ENCODE data around the gene SH3RF3. TPM values are rescaled to one million over a fixed set of nuclear protein-coding genes. Genes with fewer than 3 reads are reported as not detected.
A peak's percentile ranks its signal among the peaks of the same experiment; 100 is the strongest.

The SH3RF3 gene
- total RNA-seq, 2 experiments from 2014 or later, result 0.31 to 0.36 TPM

DNA sequence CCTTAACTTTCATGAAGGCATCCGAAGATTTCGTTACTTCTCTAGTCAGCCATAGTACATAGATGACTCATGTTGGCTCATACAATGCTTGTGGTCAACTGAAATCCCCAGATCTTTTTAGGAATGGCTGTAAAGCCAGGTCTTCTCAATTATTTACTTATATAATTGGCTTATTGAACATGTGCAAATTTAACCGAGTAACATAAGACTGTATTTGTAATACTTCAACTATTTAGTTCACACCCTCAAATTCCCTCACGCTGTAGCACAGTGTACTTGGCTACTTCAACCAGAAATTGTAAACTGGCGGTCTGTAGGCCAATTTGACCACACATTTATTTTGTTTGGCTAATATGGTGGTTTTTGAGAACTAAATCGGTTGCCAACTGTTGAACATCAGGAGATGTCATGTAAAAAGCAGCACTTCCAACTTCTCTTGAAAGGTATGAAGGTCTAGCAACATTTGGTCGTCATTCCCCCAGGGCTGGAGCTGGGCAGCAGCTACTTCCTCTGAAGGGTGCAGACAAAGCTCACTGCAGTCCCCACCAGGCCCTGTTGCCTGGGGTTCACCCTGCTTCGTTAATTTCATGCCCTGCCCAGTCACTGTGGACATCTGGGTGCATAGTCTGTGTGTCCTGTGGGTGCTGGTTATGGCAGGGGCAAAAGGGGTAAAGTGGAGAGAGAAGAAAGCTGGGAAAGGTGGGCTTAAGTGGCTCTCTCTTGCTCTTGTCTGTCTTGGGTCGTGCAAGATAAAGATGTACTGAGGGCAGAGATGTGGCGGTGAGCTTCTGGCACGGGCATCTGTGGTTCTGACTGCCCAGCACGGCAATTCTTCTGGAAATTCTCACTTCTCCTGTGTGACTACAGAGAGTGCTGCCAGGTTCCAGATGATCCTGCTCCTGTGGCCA is 3.2 kb upstream of the SH3RF3 start:
- H3K27me3 Mint-ChIP-seq, result peaks cover 17% of the 10 kb centered on the region
- no peaks in the 10 kb centered on the region for H3K9me3 Mint-ChIP-seq
- no peak overlapping the region for H3K27ac Mint-ChIP-seq
- H3K4me3 Mint-ChIP-seq, result no peak overlapping the region
- DNase-seq (no peak), ATAC-seq (ENCODE audit: low read depth) (no peak)
- no peaks in the 10 kb centered on the region for H3K36me3 Mint-ChIP-seq
- POLR2A ChIA-PET, result no interaction called here
- H3K4me1 Mint-ChIP-seq, result peaks cover 5% of the 10 kb centered on the region

DNA sequence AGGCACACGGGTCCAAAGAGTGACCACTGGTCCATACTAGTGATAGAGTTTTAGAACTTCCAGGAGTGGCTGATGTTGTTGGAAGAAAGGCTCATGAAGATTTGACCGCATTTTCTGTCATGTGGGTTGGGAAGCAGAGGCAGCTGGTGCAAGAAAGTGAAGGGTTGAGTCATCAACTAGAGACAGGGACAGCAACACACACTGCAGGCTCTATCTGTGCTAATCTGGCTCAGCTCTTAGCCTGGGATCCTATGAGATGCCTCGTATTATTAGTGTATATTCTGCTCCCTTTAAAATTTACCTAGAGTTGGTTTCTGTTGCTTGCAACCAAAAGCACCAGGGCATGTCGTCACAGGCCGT is 2.5 kb upstream of the SH3RF3 start:
- Mint-ChIP-seq H3K27me3 (peaks cover 17% of the 10 kb centered on the region), H3K36me3 (no peaks in the 10 kb centered on the region), H3K27ac (no peak overlapping the region), H3K4me3 (no peak overlapping the region), H3K9me3 (no peaks in the 10 kb centered on the region), H3K4me1 (peaks cover 5% of the 10 kb centered on the region)
- POLR2A ChIA-PET, result no interaction called here
- DNase-seq (no peak), ATAC-seq (ENCODE audit: low read depth) (no peak)

DNA sequence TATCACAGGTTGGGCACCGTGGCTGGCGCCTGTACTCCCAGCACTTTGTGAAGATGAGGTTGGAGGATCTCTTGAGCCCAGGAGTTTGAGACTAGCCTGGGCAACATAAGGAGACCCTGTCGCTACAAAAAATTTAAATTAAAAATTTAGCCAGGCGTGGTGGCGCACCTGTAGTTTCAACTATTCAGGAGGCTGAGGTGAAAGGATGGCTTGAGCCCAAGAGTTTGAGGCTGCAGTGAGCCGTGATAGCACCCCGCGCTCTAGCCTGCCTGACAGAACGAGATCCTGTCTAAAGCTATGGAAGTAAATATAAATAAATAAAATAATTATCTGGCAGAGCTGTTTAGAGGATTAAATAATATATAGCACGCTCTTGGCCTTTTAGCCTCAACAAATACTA is 1.4 kb upstream of the SH3RF3 start:
- no peak overlapping the region for H3K27ac Mint-ChIP-seq
- DNase-seq (no peak), ATAC-seq (ENCODE audit: low read depth) (no peak)
- peak overlapping the region; percentile 77 for H3K4me3 Mint-ChIP-seq
- peaks cover 5% of the 10 kb centered on the region for H3K4me1 Mint-ChIP-seq
- no peaks in the 10 kb centered on the region for H3K36me3 Mint-ChIP-seq
- peaks cover 17% of the 10 kb centered on the region for H3K27me3 Mint-ChIP-seq
- POLR2A ChIA-PET, result no interaction called here
- H3K9me3 Mint-ChIP-seq, result no peaks in the 10 kb centered on the region

DNA sequence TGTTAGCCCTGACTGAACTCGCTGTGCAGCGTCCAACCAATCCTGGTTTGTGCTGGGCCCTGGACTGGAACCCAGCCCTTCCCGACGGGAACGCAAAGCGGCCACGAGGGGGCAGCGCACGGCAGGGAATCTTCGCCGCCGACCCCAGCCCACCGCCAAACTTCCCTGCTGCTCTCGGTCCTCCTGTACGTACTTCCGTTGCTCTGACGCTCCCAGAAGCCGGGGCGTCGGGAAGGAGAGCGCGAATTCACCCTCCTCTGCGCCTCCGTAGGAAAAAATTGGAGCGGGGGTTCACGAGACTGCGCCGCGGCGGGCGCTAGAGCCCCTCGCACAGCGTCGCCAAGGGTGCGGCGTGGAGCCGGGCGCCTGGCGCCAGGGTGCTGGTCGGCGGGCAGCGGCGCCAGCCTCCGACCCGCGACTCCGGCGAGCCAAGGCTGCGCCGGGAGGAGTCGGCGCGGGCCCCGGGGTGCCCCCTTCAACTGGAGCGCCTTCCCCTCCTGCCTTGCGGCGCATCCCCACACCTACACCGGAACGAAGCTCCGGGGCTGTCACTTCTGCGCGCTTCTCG is 873 bp upstream of the SH3RF3 start:
- peaks cover 5% of the 10 kb centered on the region for H3K4me1 Mint-ChIP-seq
- peak overlapping the region; percentile 83 for H3K4me3 Mint-ChIP-seq
- H3K9me3 Mint-ChIP-seq, result no peaks in the 10 kb centered on the region
- peaks cover 17% of the 10 kb centered on the region for H3K27me3 Mint-ChIP-seq
- no peak overlapping the region for H3K27ac Mint-ChIP-seq
- peak; percentile 70 for DNase-seq
- H3K36me3 Mint-ChIP-seq, result no peaks in the 10 kb centered on the region
- POLR2A ChIA-PET, result no interaction called here
- ATAC-seq (ENCODE audit: low read depth), result peak; percentile 38

DNA sequence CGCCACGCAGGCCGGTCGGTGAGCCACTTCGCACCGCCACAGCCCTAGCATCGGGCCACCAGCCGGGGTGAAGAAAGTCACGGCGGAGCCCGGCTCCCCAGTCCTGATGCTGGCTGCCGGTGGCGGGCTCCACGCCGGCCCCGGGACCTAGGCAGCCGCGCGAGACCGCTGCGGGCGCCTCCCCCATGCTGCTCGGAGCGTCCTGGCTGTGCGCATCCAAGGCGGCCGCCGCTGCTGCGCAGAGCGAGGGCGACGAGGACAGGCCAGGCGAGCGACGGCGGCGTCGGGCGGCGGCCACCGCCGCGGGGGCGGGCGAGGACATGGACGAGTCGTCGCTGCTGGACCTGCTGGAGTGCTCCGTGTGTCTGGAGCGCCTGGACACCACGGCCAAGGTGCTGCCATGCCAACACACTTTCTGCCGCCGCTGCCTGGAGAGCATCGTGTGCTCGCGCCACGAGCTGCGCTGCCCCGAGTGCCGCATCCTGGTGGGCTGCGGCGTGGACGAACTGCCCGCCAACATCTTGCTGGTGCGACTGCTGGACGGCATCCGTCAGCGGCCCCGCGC is 433 bp downstream of the SH3RF3 start:
- peak; percentile 60 for DNase-seq
- Mint-ChIP-seq H3K27ac (no peak overlapping the region), H3K4me1 (peaks cover 5% of the 10 kb centered on the region), H3K4me3 (no peak overlapping the region), H3K27me3 (peaks cover 20% of the 10 kb centered on the region), H3K9me3 (no peaks in the 10 kb centered on the region), H3K36me3 (no peaks in the 10 kb centered on the region)
- POLR2A ChIA-PET, result interaction anchor here (0.6 kb wide), 1 partner anchor 149 kb away, joined by 3 read pairs; no protein-coding TSS in a partner anchor
- ATAC-seq (ENCODE audit: low read depth), result peak; percentile 69

DNA sequence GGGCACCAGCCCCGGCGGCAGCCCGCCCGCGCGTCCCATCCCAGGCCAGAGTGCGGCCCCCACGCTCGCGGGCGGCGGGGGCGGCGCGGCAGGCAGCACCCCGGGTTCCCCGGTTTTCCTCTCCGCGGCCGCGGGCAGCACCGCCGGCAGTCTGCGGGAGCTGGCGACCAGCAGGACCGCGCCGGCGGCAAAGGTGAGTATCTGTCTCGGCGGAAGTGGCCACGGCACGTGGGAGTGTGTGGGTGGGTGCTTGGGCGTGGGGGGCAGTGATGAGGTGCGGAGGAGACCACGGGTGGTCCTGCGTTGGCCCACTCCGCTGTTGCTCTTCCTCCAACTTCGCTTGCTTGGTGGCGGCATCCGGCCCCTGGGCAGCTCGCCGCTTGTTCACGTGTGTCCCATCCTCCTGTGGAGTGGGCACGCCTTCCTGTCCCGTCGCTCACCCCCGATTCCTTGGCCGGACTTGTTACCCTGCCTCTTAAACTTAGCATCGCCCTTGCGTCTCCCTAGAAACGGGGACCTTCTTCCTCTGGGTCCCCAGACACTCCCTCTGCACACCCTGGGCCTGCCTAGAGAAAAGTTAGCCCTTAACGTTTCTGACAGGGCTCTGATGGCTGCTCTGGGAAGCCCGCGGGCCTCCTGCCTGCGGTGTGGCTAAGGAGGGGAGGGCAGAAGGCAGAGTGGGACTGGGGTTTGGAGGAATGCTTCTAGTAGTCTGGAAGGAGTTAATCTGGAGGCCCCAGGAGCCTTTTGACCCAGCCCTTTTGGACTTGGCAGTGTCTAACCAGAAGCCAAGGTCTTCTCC is 1.1 kb downstream of the SH3RF3 start:
- Mint-ChIP-seq H3K9me3 (no peaks in the 10 kb centered on the region), H3K36me3 (no peaks in the 10 kb centered on the region), H3K4me3 (peak overlapping the region; percentile 80), H3K27me3 (peaks cover 20% of the 10 kb centered on the region), H3K4me1 (peaks cover 5% of the 10 kb centered on the region), H3K27ac (peak overlapping the region; percentile 42)
- DNase-seq, result peak; percentile 56
- no peak for ATAC-seq (ENCODE audit: low read depth)
- POLR2A ChIA-PET, result interaction anchor here (0.7 kb wide), 1 partner anchor 98 kb away, joined by 7 read pairs; no protein-coding TSS in a partner anchor

DNA sequence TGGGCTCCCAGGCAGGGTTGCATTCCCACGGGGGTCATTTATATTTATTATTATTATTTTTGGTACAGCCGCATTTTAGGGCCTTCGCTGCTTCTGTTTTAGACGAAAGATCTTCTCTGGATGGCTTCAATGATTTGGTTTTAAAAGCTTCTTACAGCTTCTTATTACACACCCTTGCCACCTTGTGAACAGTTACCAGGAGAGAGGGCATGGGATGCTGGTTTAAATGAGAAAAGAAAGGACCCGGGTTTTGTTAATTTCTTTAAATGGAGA is 1.7 kb downstream of the SH3RF3 start:
- H3K36me3 Mint-ChIP-seq, result no peaks in the 10 kb centered on the region
- peaks cover 5% of the 10 kb centered on the region for H3K4me1 Mint-ChIP-seq
- H3K9me3 Mint-ChIP-seq, result no peaks in the 10 kb centered on the region
- H3K27ac Mint-ChIP-seq, result no peak overlapping the region
- H3K4me3 Mint-ChIP-seq, result no peak overlapping the region
- peaks cover 20% of the 10 kb centered on the region for H3K27me3 Mint-ChIP-seq
- ATAC-seq (ENCODE audit: low read depth), result no peak
- DNase-seq, result no peak
- POLR2A ChIA-PET, result no interaction called here

DNA sequence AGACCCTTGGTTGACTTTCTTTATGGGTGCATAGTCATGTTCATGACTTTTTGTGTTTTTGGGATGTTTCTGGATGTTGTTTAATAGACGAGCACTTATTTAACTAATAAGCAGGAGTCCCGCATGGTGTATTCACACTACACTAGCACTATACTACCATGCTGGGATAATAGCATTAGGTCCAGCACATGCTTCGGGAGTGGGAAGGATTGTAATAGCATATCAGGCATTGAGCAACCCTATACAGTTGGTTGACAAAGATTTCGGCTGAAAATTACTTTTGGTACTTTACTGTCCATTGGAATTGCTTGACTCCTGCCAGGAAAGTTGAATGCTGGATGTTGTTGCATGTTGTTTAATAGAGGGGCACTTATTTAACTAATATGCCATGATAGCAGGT is 2.8 kb downstream of the SH3RF3 start:
- peaks cover 19% of the 10 kb centered on the region for H3K27me3 Mint-ChIP-seq
- no peaks in the 10 kb centered on the region for H3K36me3 Mint-ChIP-seq
- no peak for ATAC-seq (ENCODE audit: low read depth)
- H3K9me3 Mint-ChIP-seq, result no peaks in the 10 kb centered on the region
- DNase-seq, result no peak
- POLR2A ChIA-PET, result no interaction called here
- H3K4me1 Mint-ChIP-seq, result peaks cover 4% of the 10 kb centered on the region
- no peak overlapping the region for H3K27ac Mint-ChIP-seq
- no peak overlapping the region for H3K4me3 Mint-ChIP-seq

DNA sequence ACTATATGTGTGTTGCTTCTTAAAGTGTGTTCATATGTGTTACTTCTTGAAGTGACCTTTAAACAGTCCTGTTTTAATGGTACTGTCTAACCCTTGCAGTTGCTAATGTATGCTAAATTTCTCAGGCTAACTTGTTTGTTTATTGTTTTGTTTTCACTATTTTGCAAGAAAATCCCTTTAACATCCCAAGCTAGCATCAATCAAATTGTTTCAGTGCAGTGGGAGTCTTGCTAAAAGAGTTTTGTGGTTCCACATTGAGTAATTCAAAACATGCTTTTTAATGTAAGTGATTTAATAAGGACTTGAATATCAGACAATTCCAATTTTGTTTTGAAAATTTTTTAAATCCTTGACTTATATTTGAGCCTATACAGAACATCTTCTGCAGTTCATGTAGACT is 3.6 kb downstream of the SH3RF3 start:
- DNase-seq (no peak), ATAC-seq (ENCODE audit: low read depth) (no peak)
- no peaks in the 10 kb centered on the region for H3K36me3 Mint-ChIP-seq
- peaks cover 4% of the 10 kb centered on the region for H3K4me1 Mint-ChIP-seq
- POLR2A ChIA-PET, result no interaction called here
- H3K9me3 Mint-ChIP-seq, result no peaks in the 10 kb centered on the region
- H3K4me3 Mint-ChIP-seq, result no peak overlapping the region
- peaks cover 20% of the 10 kb centered on the region for H3K27me3 Mint-ChIP-seq
- no peak overlapping the region for H3K27ac Mint-ChIP-seq

DNA sequence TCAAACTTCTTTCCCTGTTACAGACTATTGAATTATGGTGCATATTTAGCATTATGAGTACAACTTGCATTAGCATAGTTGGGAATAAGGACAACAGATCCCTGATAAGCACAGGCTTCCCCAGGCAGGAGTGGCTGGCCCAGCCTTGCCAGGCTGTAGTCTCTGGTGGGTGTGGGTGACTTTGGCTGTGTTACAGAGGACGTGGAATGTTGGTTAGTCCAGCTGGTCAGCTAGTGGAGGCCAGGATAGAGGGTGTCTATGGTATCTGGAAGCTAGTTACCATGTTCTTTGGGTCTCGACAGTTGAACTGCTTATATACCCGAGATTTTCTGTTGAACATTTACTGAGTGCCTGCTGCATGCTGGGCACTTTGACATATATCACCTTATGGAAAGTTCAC is 4.7 kb downstream of the SH3RF3 start:
- H3K4me3 Mint-ChIP-seq, result no peak overlapping the region
- H3K36me3 Mint-ChIP-seq, result no peaks in the 10 kb centered on the region
- H3K27ac Mint-ChIP-seq, result no peak overlapping the region
- POLR2A ChIA-PET, result no interaction called here
- DNase-seq, result no peak
- no peaks in the 10 kb centered on the region for H3K9me3 Mint-ChIP-seq
- peaks cover 11% of the 10 kb centered on the region for H3K4me1 Mint-ChIP-seq
- no peak for ATAC-seq (ENCODE audit: low read depth)
- peaks cover 17% of the 10 kb centered on the region for H3K27me3 Mint-ChIP-seq

DNA sequence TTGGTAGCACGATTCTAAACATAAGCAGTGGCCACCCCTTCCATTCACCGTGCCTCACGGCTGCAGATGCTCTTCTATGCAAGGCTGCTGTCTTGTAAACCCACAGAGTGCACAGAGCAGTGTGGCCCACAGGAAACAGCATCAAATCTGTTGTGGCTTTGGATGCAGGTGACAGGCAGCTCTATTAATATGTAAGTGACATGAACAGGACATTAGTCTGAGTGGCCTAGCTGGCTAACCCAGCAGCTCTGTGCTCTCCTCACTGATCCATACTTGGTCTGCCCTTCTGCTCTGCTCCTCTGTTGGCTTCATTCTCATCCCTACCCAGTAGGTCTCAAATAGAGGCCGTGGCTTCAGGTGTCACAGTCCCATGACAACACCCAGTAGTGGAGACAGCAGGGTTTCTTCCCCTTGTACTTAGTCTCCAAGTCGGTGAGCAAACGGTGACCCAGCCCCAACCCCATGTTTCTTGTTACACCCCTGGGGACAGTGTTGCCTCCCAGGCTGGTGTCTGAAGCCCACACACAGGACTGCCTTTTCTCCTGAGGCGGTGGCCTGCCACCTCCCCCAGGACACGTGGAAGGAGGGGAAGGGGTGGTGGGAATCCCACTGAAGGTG is 5.8 kb downstream of the SH3RF3 start:
- H3K27me3 Mint-ChIP-seq, result peaks cover 16% of the 10 kb centered on the region
- H3K9me3 Mint-ChIP-seq, result no peaks in the 10 kb centered on the region
- ATAC-seq (ENCODE audit: low read depth), result peak; percentile 52
- no peaks in the 10 kb centered on the region for H3K36me3 Mint-ChIP-seq
- no peak overlapping the region for H3K27ac Mint-ChIP-seq
- POLR2A ChIA-PET, result no interaction called here
- no peak overlapping the region for H3K4me3 Mint-ChIP-seq
- H3K4me1 Mint-ChIP-seq, result peaks cover 12% of the 10 kb centered on the region
- no peak for DNase-seq

DNA sequence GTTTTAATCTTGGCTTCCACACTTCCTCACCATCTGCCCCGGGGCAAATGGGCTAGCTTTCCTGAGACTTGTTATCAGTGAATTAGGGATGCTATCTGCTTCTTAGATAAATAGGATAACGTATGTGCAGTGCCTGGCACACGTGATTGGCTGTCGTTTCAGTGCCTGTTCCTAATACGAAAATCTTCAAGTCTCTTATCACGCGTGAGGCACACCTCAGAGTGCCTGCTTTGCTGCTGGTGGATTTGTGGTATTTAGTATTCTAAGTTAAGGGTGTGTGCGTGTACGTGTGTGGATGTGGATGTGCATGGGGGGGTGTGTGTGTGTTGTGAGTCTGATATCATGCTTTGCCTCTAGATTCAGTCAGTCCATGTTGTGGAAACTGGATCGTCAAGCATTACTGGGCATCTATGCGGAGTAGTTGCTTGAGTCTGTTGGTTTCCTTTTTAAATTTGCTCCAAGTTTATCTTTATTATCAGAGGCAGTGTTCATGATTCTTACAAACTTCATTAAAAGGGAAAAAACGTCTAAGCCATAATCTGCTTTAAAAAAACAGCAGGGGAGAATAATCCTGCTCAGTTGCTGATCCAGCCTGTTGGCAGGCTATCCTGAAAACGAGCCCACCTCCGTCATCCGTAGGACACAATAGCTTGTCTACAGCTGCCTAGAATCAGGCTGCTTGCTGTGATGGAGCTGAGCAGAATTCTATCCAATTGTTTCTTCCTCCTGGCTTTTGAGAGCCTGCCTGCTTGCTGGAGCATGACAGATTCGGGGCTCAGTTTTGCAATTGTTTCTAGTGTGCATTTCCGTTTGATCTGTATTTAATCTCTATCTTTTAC is 6.6 kb downstream of the SH3RF3 start:
- no peaks in the 10 kb centered on the region for H3K36me3 Mint-ChIP-seq

More for the DNA sequence above, 6.6 kb downstream of the SH3RF3 start:
- ATAC-seq (ENCODE audit: low read depth), result no peak
- peaks cover 9% of the 10 kb centered on the region for H3K27me3 Mint-ChIP-seq
- POLR2A ChIA-PET, result no interaction called here
- H3K4me1 Mint-ChIP-seq, result peaks cover 8% of the 10 kb centered on the region
- no peaks in the 10 kb centered on the region for H3K9me3 Mint-ChIP-seq
- no peak overlapping the region for H3K4me3 Mint-ChIP-seq
- no peak overlapping the region for H3K27ac Mint-ChIP-seq
- DNase-seq, result no peak
